Mesenchymal stem cell (in vitro differentiated cells and primary cell): ENCODE data around the gene KAT6B.

Experiments used
- DNase-seq: peaks from one replicate; pipeline ENCODE4 v3.0.0-alpha.2; 2013
- H2AFZ ChIP-seq: one replicate; pipeline ENCODE4 v1.6.1; 2013; ENCODE audit warnings: low read depth, mild to moderate bottlenecking, control low read depth, inconsistent platforms, low read length, moderate library complexity
- H2AK5ac ChIP-seq: 2 replicates; pipeline ENCODE4 v1.6.1; 2013; ENCODE audit warnings: low read length, moderate library complexity, mild to moderate bottlenecking, inconsistent platforms; ENCODE audit not compliant: severe bottlenecking
- H2BK120ac ChIP-seq: one replicate; pipeline ENCODE4 v1.6.1; 2013; ENCODE audit warnings: low read depth, mild to moderate bottlenecking, inconsistent platforms, low read length, moderate library complexity
- H2BK12ac ChIP-seq, 2 experiments: one replicate each; pipeline ENCODE4 v1.6.1; 2013; ENCODE audit warnings: inconsistent platforms in 2 of 2, low read length in 2 of 2, mild to moderate bottlenecking in 2 of 2, moderate library complexity in 2 of 2, control low read depth in 1 of 2
- H2BK15ac ChIP-seq: one replicate; pipeline ENCODE4 v1.6.1; 2013; ENCODE audit warnings: mild to moderate bottlenecking, low read depth, inconsistent platforms; ENCODE audit not compliant: poor library complexity, severe bottlenecking
- H2BK5ac ChIP-seq: 2 replicates; pipeline ENCODE4 v1.6.1; 2013; ENCODE audit warnings: low read depth, mild to moderate bottlenecking, low read length, control low read depth, inconsistent platforms; ENCODE audit not compliant: poor library complexity, severe bottlenecking
- H3K14ac ChIP-seq, 2 experiments: one replicate each; pipeline ENCODE4 v1.6.1; 2013; ENCODE audit warnings: inconsistent platforms in 2 of 2, low read length in 2 of 2, control low read depth in 1 of 2, mild to moderate bottlenecking in 1 of 2, moderate library complexity in 1 of 2
- H3K18ac ChIP-seq, 2 experiments: one replicate each; pipeline ENCODE4 v1.6.1; 2013; ENCODE audit warnings: inconsistent platforms in 2 of 2, low read length in 2 of 2, control low read depth in 1 of 2, low read depth in 1 of 2, mild to moderate bottlenecking in 1 of 2
- H3K23ac ChIP-seq, 2 experiments: one replicate each; pipeline ENCODE4 v1.6.1; 2013; ENCODE audit warnings: inconsistent platforms in 2 of 2, low read length in 2 of 2, mild to moderate bottlenecking in 2 of 2, moderate library complexity in 2 of 2, control low read depth in 1 of 2
- H3K27ac ChIP-seq: 2 replicates; pipeline ENCODE4 v1.5.1; 2013; ENCODE audit warnings: mild to moderate bottlenecking, moderate library complexity, low read length, control low read depth, inconsistent platforms; ENCODE audit not compliant: poor library complexity, severe bottlenecking
- H3K27me3 ChIP-seq, 2 experiments: 2 replicates each; pipeline versions ENCODE4 v1.6.1 to v1.7.0; 2013; ENCODE audit warnings: low read length in 2 of 2, mild to moderate bottlenecking in 2 of 2, moderate library complexity in 2 of 2, control low read depth in 1 of 2, inconsistent platforms in 1 of 2; ENCODE audit not compliant: control insufficient read depth in 1 of 2, insufficient read depth in 1 of 2
- H3K36me3 ChIP-seq, 2 experiments: 2 replicates each; pipeline versions ENCODE4 v1.6.1 to v1.7.0; 2013; ENCODE audit warnings: low read length in 2 of 2, control low read depth in 1 of 2, inconsistent platforms in 1 of 2, low read depth in 1 of 2, mild to moderate bottlenecking in 1 of 2; ENCODE audit not compliant: insufficient read depth in 2 of 2, control insufficient read depth in 1 of 2
- H3K4ac ChIP-seq, 2 experiments: one replicate each; pipeline ENCODE4 v1.6.1; 2013; ENCODE audit warnings: inconsistent platforms in 2 of 2, low read length in 2 of 2, mild to moderate bottlenecking in 2 of 2, moderate library complexity in 2 of 2, control low read depth in 1 of 2, low read depth in 1 of 2
- H3K4me1 ChIP-seq: 2 replicates; pipeline ENCODE4 v1.6.1; 2013; ENCODE audit warnings: low read depth, low read length, control low read depth; ENCODE audit not compliant: control insufficient read depth, insufficient read depth
- H3K4me2 ChIP-seq: 2 replicates; pipeline ENCODE4 v1.6.1; 2013; ENCODE audit warnings: low read length, mild to moderate bottlenecking, inconsistent platforms; ENCODE audit not compliant: poor library complexity, severe bottlenecking
- H3K4me3 ChIP-seq, 2 experiments: 2 replicates each; pipeline versions ENCODE4 v1.5.1 to v1.7.0; 2013; ENCODE audit warnings: low read length in 2 of 2, mild to moderate bottlenecking in 2 of 2, control low read depth in 1 of 2, low read depth in 1 of 2; ENCODE audit not compliant: insufficient read depth in 1 of 2
- H3K79me1 ChIP-seq: replicated peaks from 2 replicates; pipeline ENCODE4 v1.6.1; 2013; ENCODE audit warnings: mild to moderate bottlenecking, control low read depth, low read length, inconsistent platforms; ENCODE audit not compliant: poor library complexity, severe bottlenecking
- H3K9ac ChIP-seq: 2 replicates; pipeline ENCODE4 v1.7.0; 2013; ENCODE audit warnings: mild to moderate bottlenecking, low read length, moderate library complexity
- H3K9me3 ChIP-seq: 2 replicates; pipeline ENCODE4 v1.7.0; 2013; ENCODE audit warnings: mild to moderate bottlenecking, low read length; ENCODE audit not compliant: control insufficient read depth
- H4K8ac ChIP-seq: one replicate; pipeline ENCODE4 v1.6.1; 2013; ENCODE audit warnings: inconsistent platforms, mild to moderate bottlenecking, low read length, moderate library complexity
- H4K91ac ChIP-seq: one replicate; pipeline ENCODE4 v1.6.1; 2013; ENCODE audit warnings: mild to moderate bottlenecking, low read length, inconsistent platforms
- WGBS: methylation state at CpG from one replicate; pipeline ENCODE4 v1.1.7; 2013; ENCODE audit warnings: mixed read lengths; 5-methylcytosine and 5-hydroxymethylcytosine counted together

KAT6B gene

DNA sequence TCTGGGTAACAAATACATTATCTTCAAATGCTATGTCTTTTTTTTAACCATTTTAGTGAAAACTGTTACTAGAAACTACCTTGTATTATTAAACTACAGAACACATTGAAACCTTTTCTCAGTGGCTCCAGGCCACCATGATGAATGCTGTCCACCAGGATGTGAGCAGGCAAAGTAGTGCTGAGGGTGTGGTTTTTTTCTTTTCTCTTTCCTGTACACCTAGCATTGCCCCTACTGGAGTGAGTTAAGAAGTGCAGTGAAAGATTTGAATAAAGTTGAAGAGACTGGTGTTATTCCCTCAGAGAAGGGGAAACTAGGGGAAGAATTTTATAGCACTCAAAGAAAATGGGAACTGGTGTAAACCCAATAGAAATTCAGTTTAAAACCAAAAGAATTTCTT, 165.0 kb downstream of the KAT6B start:
- H2AFZ ChIP-seq, result no peak overlapping the region
- no peak overlapping the region for H2BK15ac ChIP-seq
- H2AK5ac ChIP-seq, result no peak overlapping the region

DNA sequence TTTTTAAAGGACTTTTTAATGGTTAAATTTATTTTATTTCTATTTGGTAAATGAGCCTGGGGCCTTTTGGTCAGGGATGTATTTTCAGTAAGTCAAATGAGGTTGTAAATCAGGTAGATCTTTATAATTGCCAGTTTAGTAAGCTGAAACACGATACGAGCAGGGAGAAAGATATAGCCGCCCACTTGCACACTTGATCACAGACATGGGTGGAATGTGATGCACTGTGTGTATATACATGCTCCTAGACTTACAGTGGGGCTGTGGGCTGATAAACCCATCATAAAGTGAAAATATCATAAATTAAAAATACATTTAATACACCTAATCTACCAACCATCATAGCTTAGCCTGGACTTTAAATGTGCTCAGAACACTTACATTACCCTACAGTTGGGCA, 165.7 kb downstream of the KAT6B start:
- Histone ChIP-seq H2BK5ac (no peak overlapping the region), H2AFZ (no peak overlapping the region), H2BK12ac (no peak overlapping the region), H2BK15ac (no peak overlapping the region), H3K9me3 (no peaks in the 10 kb centered on the region), H3K27me3 (no peaks in the 10 kb centered on the region), H3K4me1 (no peaks in the 10 kb centered on the region), H3K4ac (no peak overlapping the region), H2BK120ac (no peak overlapping the region), H3K27ac (no peak overlapping the region), H3K4me2 (no peak overlapping the region), H3K36me3 (peaks cover 5 to 54% of the 10 kb centered on the region in 2 experiments), H3K4me3 (no peak overlapping the region), H4K91ac (no peak overlapping the region), H2AK5ac (no peak overlapping the region), H3K23ac (no peak overlapping the region), H4K8ac (no peak overlapping the region), H3K79me1 (peaks cover 2% of the 10 kb centered on the region), H3K14ac (no peak overlapping the region), H3K18ac (no peak overlapping the region), H3K9ac (no peak overlapping the region)
- WGBS, result 97% methylated on average over 3 of the region's 3 CpGs
- DNase-seq, result no peak

More for the DNA sequence above, 165.0 kb downstream of the KAT6B start:
- Histone ChIP-seq H3K4me2 (no peak overlapping the region), H3K4me1 (no peaks in the 10 kb centered on the region), H3K4ac (no peak overlapping the region), H3K9me3 (no peaks in the 10 kb centered on the region), H3K9ac (no peak overlapping the region), H2BK120ac (no peak overlapping the region), H3K79me1 (peaks cover 2% of the 10 kb centered on the region), H2BK5ac (no peak overlapping the region), H4K8ac (no peak overlapping the region), H2BK12ac (no peak overlapping the region), H4K91ac (no peak overlapping the region), H3K27me3 (no peaks in the 10 kb centered on the region), H3K23ac (no peak overlapping the region), H3K36me3 (peaks cover 5 to 59% of the 10 kb centered on the region in 2 experiments), H3K27ac (no peak overlapping the region), H3K18ac (no peak overlapping the region), H3K14ac (no peak overlapping the region), H3K4me3 (no peak overlapping the region)
- peak; percentile 44 for DNase-seq

DNA sequence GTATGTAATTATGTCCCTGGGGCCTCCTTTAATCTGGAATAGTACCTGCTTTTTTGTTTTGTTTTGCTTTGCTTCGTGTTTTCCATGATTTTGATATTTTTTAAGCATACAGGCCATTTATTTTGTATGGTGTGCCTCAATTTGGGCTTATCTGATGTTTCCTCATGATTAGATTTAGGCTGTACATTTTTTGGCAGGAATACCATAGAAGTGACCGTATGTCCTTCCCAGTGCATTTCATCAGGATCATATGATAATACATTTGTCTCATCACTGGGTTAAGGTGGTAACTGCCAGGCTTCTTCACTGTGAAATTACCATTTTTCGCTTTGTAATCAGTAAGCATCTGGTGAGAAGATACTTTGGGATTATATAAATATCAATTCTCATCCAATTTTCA, 167.2 kb downstream of the KAT6B start:
- no peak overlapping the region for H2BK5ac ChIP-seq
- peaks cover 2% of the 10 kb centered on the region for H3K79me1 ChIP-seq
- H3K4me1 ChIP-seq, result no peaks in the 10 kb centered on the region
- H3K9me3 ChIP-seq, result no peaks in the 10 kb centered on the region
- H3K23ac ChIP-seq, result no peak overlapping the region
- H3K18ac ChIP-seq, result no peak overlapping the region
- no peak overlapping the region for H2AFZ ChIP-seq
- no peak for DNase-seq
- no peak overlapping the region for H2BK15ac ChIP-seq
- peaks cover 8 to 63% of the 10 kb centered on the region in 2 experiments for H3K36me3 ChIP-seq
- H2AK5ac ChIP-seq, result no peak overlapping the region
- no peak overlapping the region for H3K4me3 ChIP-seq
- no peak overlapping the region for H3K14ac ChIP-seq
- no peak overlapping the region for H3K9ac ChIP-seq
- H4K91ac ChIP-seq, result no peak overlapping the region
- no peak overlapping the region for H2BK12ac ChIP-seq
- H3K4me2 ChIP-seq, result no peak overlapping the region
- WGBS, result 100% methylated on average over 1 of the region's 3 CpGs
- H2BK120ac ChIP-seq, result no peak overlapping the region
- no peak overlapping the region for H4K8ac ChIP-seq
- no peak overlapping the region for H3K4ac ChIP-seq
- no peak overlapping the region for H3K27ac ChIP-seq
- no peaks in the 10 kb centered on the region for H3K27me3 ChIP-seq

DNA sequence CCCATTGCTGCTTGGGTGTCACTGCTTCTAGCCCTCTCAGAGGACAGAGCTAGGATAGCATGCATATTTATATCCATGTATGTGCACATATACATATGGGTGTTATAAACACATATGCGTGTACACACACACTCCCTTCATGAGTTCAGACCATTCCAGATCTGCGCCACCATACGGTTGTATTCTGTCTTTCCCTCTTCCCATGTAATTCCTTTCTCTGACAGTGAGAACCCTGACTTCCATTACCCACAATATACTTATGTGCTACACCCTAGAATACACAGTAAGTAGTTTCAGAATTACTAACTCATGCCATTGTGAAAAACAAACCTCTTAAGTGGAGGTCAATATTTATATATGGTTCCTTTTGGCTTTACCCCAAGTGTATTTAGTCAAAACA, 168.5 kb downstream of the KAT6B start:
- no peak overlapping the region for H3K23ac ChIP-seq
- no peak overlapping the region for H3K4me3 ChIP-seq
- peak; percentile 24 for DNase-seq
- no peak overlapping the region for H4K8ac ChIP-seq
- no peak overlapping the region for H2BK15ac ChIP-seq
- no peak overlapping the region for H3K4me2 ChIP-seq
- no peak overlapping the region for H2BK120ac ChIP-seq
- no peak overlapping the region for H3K9ac ChIP-seq
- H3K18ac ChIP-seq, result no peak overlapping the region
- no peaks in the 10 kb centered on the region for H3K4me1 ChIP-seq
- no peaks in the 10 kb centered on the region for H3K27me3 ChIP-seq
- H2AFZ ChIP-seq, result no peak overlapping the region
- no peak overlapping the region for H3K27ac ChIP-seq
- H4K91ac ChIP-seq, result no peak overlapping the region
- H2BK5ac ChIP-seq, result no peak overlapping the region
- H3K4ac ChIP-seq, result no peak overlapping the region
- no peak overlapping the region for H3K14ac ChIP-seq
- H3K9me3 ChIP-seq, result no peaks in the 10 kb centered on the region
- no peak overlapping the region for H2AK5ac ChIP-seq
- H2BK12ac ChIP-seq, result no peak overlapping the region
- 93% methylated on average over 3 of the region's 3 CpGs for whole genome bisulfite sequencing
- peaks cover 8 to 57% of the 10 kb centered on the region in 2 experiments for H3K36me3 ChIP-seq
- H3K79me1 ChIP-seq, result peaks cover 2% of the 10 kb centered on the region
